Amniotic stem cell (primary cell): ENCODE data around the gene ZNF639.
"Not testable (repeated sequence)": the region's sequence is repeated elsewhere in the genome, so short reads cannot be mapped to it uniquely, and the experiment has no call there.

Experiments used
- DNase-seq: peaks from one replicate; lab custom pipeline; 2025; lab: John Stamatoyannopoulos, UW

The ZNF639 gene

GRCh38 chr3:179322286-179323196 lies at the start of gene ZNF639:
TSS of gene ZNF639 (plus strand) at chr3:179323031. CDS start at chr3:179328294, 5,263 bp downstream.
- DNase-seq = peak; percentile 75

GRCh38 chr3:179274434-179274833 lies 48.4 kb upstream of the ZNF639 start:
- DNase-seq = not testable (repeated sequence)

- DNase-seq = no peak
Observed at GRCh38 chr3:179276001-179276400, 46.8 kb upstream of the ZNF639 start.

GRCh38 chr3:179276743-179277142 lies 46.1 kb upstream of the ZNF639 start:
- no peak for DNase-seq

- no peak for DNase-seq
Observed at GRCh38 chr3:179278151-179278550, 44.7 kb upstream of the ZNF639 start.

- no peak for DNase-seq
Observed at GRCh38 chr3:179278932-179279693, 43.7 kb upstream of the ZNF639 start.

GRCh38 chr3:179279837-179280236 lies 43.0 kb upstream of the ZNF639 start:
- DNase-seq = no peak

GRCh38 chr3:179281825-179282224 lies 41.0 kb upstream of the ZNF639 start:
- DNase-seq = no peak

- DNase-seq = no peak
Observed at GRCh38 chr3:179286331-179286730, 36.5 kb upstream of the ZNF639 start.

GRCh38 chr3:179288845-179289244 lies 34.0 kb upstream of the ZNF639 start:
- no peak for DNase-seq

- no peak for DNase-seq
Observed at GRCh38 chr3:179289295-179289694, 33.5 kb upstream of the ZNF639 start.

GRCh38 chr3:179292450-179292849 lies 30.4 kb upstream of the ZNF639 start:
- DNase-seq = no peak

- no peak for DNase-seq
Observed at GRCh38 chr3:179297971-179298725, 24.7 kb upstream of the ZNF639 start.

- DNase-seq = no peak
Observed at GRCh38 chr3:179299316-179299715, 23.5 kb upstream of the ZNF639 start.

GRCh38 chr3:179299999-179300613 lies 22.7 kb upstream of the ZNF639 start:
- DNase-seq = no peak

- no peak for DNase-seq
Observed at GRCh38 chr3:179301645-179302044, 21.2 kb upstream of the ZNF639 start.

GRCh38 chr3:179302111-179302510 lies 20.7 kb upstream of the ZNF639 start:
- no peak for DNase-seq

- DNase-seq = no peak
Observed at GRCh38 chr3:179304605-179305004, 18.2 kb upstream of the ZNF639 start.

- DNase-seq = not testable (repeated sequence)
Observed at GRCh38 chr3:179307362-179307761, 15.5 kb upstream of the ZNF639 start.

- DNase-seq = no peak
Observed at GRCh38 chr3:179308001-179308400, 14.8 kb upstream of the ZNF639 start.

GRCh38 chr3:179309225-179310078 lies 13.4 kb upstream of the ZNF639 start:
- DNase-seq = no peak
